IPS-NIHi7 (cell line): ENCODE data around the gene CCDC88C.
"Not testable (repeated sequence)": the region's sequence is repeated elsewhere in the genome, so short reads cannot be mapped to it uniquely, and the experiment has no call there.

ENCODE experiments used
- DNase-seq: peaks from one replicate; pipeline ENCODE4 v3.0.0; 2012; ENCODE audit warnings: mixed read lengths; ENCODE audit errors: extremely low spot score

The CCDC88C gene

GRCh38 chr14:91245616-91246015, 172.0 kb downstream of the CCDC88C start:
- DNase-seq, result not testable (repeated sequence)

GRCh38 chr14:91245029-91245428, 172.6 kb downstream of the CCDC88C start:
- DNase-seq, result no peak

GRCh38 chr14:91244501-91244901, 173.1 kb downstream of the CCDC88C start, which contains the start of gene GPR68:
TSS of gene GPR68 (minus strand) at chr14:91244704. CDS start at chr14:91235050, 9,654 bp downstream.
- DNase-seq, result peak; percentile 56

GRCh38 chr14:91243074-91243471, 174.5 kb downstream of the CCDC88C start:
- no peak for DNase-seq

- DNase-seq, result no peak
These were observed 175.0 kb downstream of the CCDC88C start for GRCh38 chr14:91242635-91243034.

- no peak for DNase-seq
These were observed 175.8 kb downstream of the CCDC88C start for GRCh38 chr14:91241863-91242262.

- DNase-seq, result no peak
These were observed 179.0 kb downstream of the CCDC88C start for GRCh38 chr14:91238661-91239060.

GRCh38 chr14:91238085-91238484, 179.5 kb downstream of the CCDC88C start:
- no peak for DNase-seq

- DNase-seq, result no peak
These were observed 180.4 kb downstream of the CCDC88C start for GRCh38 chr14:91237219-91237618.

- no peak for DNase-seq
These were observed 181.8 kb downstream of the CCDC88C start for GRCh38 chr14:91235841-91236240.

GRCh38 chr14:91234791-91235114, 182.9 kb downstream of the CCDC88C start:
- DNase-seq, result no peak

GRCh38 chr14:91233936-91234790, 183.5 kb downstream of the CCDC88C start:
- DNase-seq, result no peak

GRCh38 chr14:91232603-91233002, 185.0 kb downstream of the CCDC88C start:
- no peak for DNase-seq

GRCh38 chr14:91232052-91232451, 185.6 kb downstream of the CCDC88C start:
- DNase-seq, result no peak

GRCh38 chr14:91231446-91231845, 186.2 kb downstream of the CCDC88C start:
- DNase-seq, result no peak

GRCh38 chr14:91230397-91231035, 187.1 kb downstream of the CCDC88C start:
- DNase-seq, result no peak

- DNase-seq, result no peak
These were observed 187.8 kb downstream of the CCDC88C start for GRCh38 chr14:91229743-91230200.

GRCh38 chr14:91229005-91229382, 188.6 kb downstream of the CCDC88C start:
- DNase-seq, result no peak

GRCh38 chr14:91228112-91229004, 189.3 kb downstream of the CCDC88C start:
- DNase-seq, result peak; percentile 82

GRCh38 chr14:91227183-91227628, 190.4 kb downstream of the CCDC88C start:
- DNase-seq, result no peak

- DNase-seq, result not testable (repeated sequence)
These were observed 191.3 kb downstream of the CCDC88C start for GRCh38 chr14:91226360-91226759.

GRCh38 chr14:91225025-91225424, 192.6 kb downstream of the CCDC88C start:
- DNase-seq, result no peak
